Cardiac muscle cell (in vitro differentiated cells and primary cell): ENCODE data around the gene ANO10. TPM values are rescaled to one million over a fixed set of nuclear protein-coding genes. Genes with fewer than 3 reads are reported as not detected.
"Not testable (repeated sequence)": the region's sequence is repeated elsewhere in the genome, so short reads cannot be mapped to it uniquely, and the experiment has no call there.

Source experiments
- DNase-seq, 2 donors: peaks; one replicate each; pipeline versions ENCODE4 v3.0.0 to v3.0.0-alpha.2; 2010 to 2017; ENCODE audit warnings: low read depth in 1 of 2, low spot score in 1 of 2
- H3K27ac ChIP-seq: fragments of 200-600 bp; sonication (generic); 2 replicates; pipeline ENCODE4 v1.5.1; 2016
- H3K27me3 ChIP-seq: fragments of 200-600 bp; sonication (generic); 2 replicates; pipeline ENCODE4 v1.6.0; 2016; ENCODE audit warnings: control low read depth
- H3K36me3 ChIP-seq: fragments of 200-600 bp; sonication (generic); 2 replicates; pipeline ENCODE4 v1.5.1; 2016; ENCODE audit warnings: control low read depth
- H3K4me1 ChIP-seq: fragments of 200-600 bp; sonication (generic); 2 replicates; pipeline ENCODE4 v1.8.1; 2017; ENCODE audit warnings: low read depth, mild to moderate bottlenecking, mixed run types
- H3K4me3 ChIP-seq: fragments of 200-600 bp; sonication (generic); 2 replicates; pipeline ENCODE4 v1.5.1; 2016; ENCODE audit warnings: mild to moderate bottlenecking
- H3K9me3 ChIP-seq: fragments of 200-600 bp; sonication (generic); 2 replicates; pipeline ENCODE4 v1.5.1; 2017; ENCODE audit warnings: low read depth, mild to moderate bottlenecking, control low read depth
- polyA plus RNA-seq: library from polyadenylated mRNA; unstranded; fragments of >200 nt; fragmentation: Nextera tagmentation; extraction: Ambion mirVana; gene quantifications from 2 replicates; pipeline ENCODE4 v1.2.1, GENCODE V29; 2016
- total RNA-seq: library from RNA; depleted of rRNA; stranded (reverse); fragments of >200 nt; gene quantifications from 2 replicates; pipeline ENCODE4 v1.2.3, GENCODE V29; 2016
- TF ChIP-seq, protein P1 (sequence below): IDR thresholded peaks from 2 replicates; pipeline ENCODE4 v1.5.1; 2012; ENCODE audit warnings: low read depth, mild to moderate bottlenecking, low read length

The ANO10 gene
- total and polyA plus RNA-seq, 2 experiments from 2014 or later = 15.0 to 36.6 TPM

- no peaks in the 10 kb centered on the region for H3K27me3 ChIP-seq
- no peaks in the 10 kb centered on the region for H3K4me1 ChIP-seq
- H3K27ac ChIP-seq = no peak overlapping the region
- no peaks in the 10 kb centered on the region for H3K36me3 ChIP-seq
- no peaks in the 10 kb centered on the region for H3K9me3 ChIP-seq
- no peak overlapping the region for H3K4me3 ChIP-seq
- TF ChIP-seq, protein P1, sequence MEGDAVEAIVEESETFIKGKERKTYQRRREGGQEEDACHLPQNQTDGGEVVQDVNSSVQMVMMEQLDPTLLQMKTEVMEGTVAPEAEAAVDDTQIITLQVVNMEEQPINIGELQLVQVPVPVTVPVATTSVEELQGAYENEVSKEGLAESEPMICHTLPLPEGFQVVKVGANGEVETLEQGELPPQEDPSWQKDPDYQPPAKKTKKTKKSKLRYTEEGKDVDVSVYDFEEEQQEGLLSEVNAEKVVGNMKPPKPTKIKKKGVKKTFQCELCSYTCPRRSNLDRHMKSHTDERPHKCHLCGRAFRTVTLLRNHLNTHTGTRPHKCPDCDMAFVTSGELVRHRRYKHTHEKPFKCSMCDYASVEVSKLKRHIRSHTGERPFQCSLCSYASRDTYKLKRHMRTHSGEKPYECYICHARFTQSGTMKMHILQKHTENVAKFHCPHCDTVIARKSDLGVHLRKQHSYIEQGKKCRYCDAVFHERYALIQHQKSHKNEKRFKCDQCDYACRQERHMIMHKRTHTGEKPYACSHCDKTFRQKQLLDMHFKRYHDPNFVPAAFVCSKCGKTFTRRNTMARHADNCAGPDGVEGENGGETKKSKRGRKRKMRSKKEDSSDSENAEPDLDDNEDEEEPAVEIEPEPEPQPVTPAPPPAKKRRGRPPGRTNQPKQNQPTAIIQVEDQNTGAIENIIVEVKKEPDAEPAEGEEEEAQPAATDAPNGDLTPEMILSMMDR = no peak
- DNase-seq = no peak
Measured at GRCh38 chr3:43477600-43477999, 144.2 kb downstream of the ANO10 start.

GRCh38 chr3:43473737-43474136 lies 148.1 kb downstream of the ANO10 start:
- Histone ChIP-seq H3K4me3 (no peak overlapping the region), H3K36me3 (no peaks in the 10 kb centered on the region), H3K27ac (no peak overlapping the region), H3K9me3 (no peaks in the 10 kb centered on the region), H3K4me1 (no peaks in the 10 kb centered on the region), H3K27me3 (no peaks in the 10 kb centered on the region)
- no peak for DNase-seq
- TF ChIP-seq, protein P1 = no peak

- no peak overlapping the region for H3K4me3 ChIP-seq
- H3K27me3 ChIP-seq = no peaks in the 10 kb centered on the region
- DNase-seq = no peak
- H3K9me3 ChIP-seq = no peaks in the 10 kb centered on the region
- TF ChIP-seq, protein P1 = no peak
- no peak overlapping the region for H3K27ac ChIP-seq
- no peaks in the 10 kb centered on the region for H3K36me3 ChIP-seq
- no peaks in the 10 kb centered on the region for H3K4me1 ChIP-seq
Measured at GRCh38 chr3:43473244-43473643, 148.6 kb downstream of the ANO10 start.

DNA sequence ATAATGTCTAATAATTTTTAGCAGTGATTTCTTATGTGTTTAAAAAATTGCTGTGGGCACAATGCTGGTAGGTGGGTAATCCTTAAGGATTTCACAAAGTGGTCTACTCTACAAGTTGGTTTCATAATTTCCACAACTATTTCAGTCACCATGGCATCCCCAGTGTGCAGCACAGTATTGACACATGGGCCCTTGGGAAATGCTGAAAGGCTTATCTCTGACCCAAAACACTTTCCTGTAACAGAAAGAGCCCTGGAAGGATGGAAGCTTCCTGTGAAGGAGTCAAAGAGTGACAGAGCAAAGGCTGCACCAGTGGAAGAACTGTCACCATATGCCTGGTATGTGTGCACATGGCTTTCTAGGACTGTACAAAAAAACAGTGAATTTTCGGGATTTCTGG lies 153.7 kb downstream of the ANO10 start:
- TF ChIP-seq, protein P1 = no peak
- Histone ChIP-seq H3K4me3 (no peak overlapping the region), H3K27ac (no peak overlapping the region), H3K27me3 (no peaks in the 10 kb centered on the region), H3K36me3 (no peaks in the 10 kb centered on the region), H3K4me1 (no peaks in the 10 kb centered on the region), H3K9me3 (no peaks in the 10 kb centered on the region)
- DNase-seq = peak in 1 of 2 donors; percentile 26

DNA sequence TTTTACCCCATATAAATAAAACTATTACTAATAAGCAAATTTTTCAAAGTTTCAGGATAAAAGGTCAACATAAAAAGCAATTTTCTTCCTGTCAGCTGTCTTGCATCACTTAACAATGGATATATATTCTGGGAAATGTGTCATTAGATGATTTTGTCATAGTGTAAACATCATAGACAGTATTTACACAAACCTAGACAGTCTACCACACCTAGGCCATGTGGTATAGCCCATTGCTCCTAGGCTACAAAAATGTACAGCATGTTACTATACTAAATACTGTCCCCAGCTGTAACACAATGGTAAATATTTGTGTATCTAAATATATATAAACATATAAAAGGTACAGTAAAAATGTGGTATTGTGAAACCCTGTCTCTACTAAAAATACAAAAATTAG lies 156.7 kb downstream of the ANO10 start:
- no peaks in the 10 kb centered on the region for H3K9me3 ChIP-seq
- no peaks in the 10 kb centered on the region for H3K27me3 ChIP-seq
- no peaks in the 10 kb centered on the region for H3K4me1 ChIP-seq
- H3K4me3 ChIP-seq = no peak overlapping the region
- no peak overlapping the region for H3K27ac ChIP-seq
- no peaks in the 10 kb centered on the region for H3K36me3 ChIP-seq
- TF ChIP-seq, protein P1 = no peak
- no peak for DNase-seq

DNA sequence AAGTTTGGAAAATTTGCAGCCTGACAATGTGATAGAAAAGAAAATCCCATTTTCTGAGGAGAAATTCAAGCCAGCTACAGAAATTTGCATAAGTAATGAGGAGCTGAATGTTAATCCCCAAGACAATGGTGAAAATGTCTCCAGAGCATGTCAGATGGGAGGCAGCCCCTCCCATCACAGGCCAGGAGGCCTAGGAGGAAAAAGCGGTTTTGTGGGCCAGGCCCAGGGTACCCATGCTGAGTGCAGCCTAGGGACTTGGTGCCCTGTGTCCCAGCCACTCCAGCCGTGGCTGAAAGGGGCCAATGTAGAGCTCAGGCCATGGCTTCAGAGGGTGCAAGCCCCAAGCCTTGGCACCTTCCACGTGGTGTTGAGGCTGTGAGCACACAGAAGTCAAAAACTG lies 159.2 kb downstream of the ANO10 start:
- H3K36me3 ChIP-seq, H3K4me3 ChIP-seq, H3K4me1 ChIP-seq, DNase-seq, H3K27ac ChIP-seq, H3K27me3 ChIP-seq, H3K9me3 ChIP-seq: not testable (repeated sequence)
